Muscle layer of colon (tissue), 2 donors: Measurements from ENCODE around the gene GKAP1.

Experiments
- H3K27ac ChIP-seq: one replicate; pipeline ENCODE4 v1.7.0; 2013; ENCODE audit warnings: low read depth, mild to moderate bottlenecking, low read length, moderate library complexity
- H3K27me3 ChIP-seq, 2 donors: one replicate each; pipeline ENCODE4 v1.7.0; 2013; ENCODE audit warnings: low read length in 2 of 2, mild to moderate bottlenecking in 2 of 2; ENCODE audit not compliant: insufficient read depth in 2 of 2, control insufficient read depth in 1 of 2
- H3K36me3 ChIP-seq: one replicate; pipeline ENCODE4 v1.7.0; 2013; ENCODE audit warnings: mild to moderate bottlenecking, low read length; ENCODE audit not compliant: insufficient read depth
- H3K4me1 ChIP-seq: one replicate; pipeline ENCODE4 v1.7.0; 2013; ENCODE audit warnings: mild to moderate bottlenecking, low read length; ENCODE audit not compliant: insufficient read depth
- H3K4me3 ChIP-seq, 2 donors: one replicate each; pipeline ENCODE4 v1.7.0; 2013; ENCODE audit warnings: low read length in 2 of 2, low read depth in 1 of 2, mild to moderate bottlenecking in 1 of 2, moderate library complexity in 1 of 2
- H3K9ac ChIP-seq: one replicate; pipeline ENCODE4 v1.7.0; 2013; ENCODE audit warnings: low read length
- H3K9me3 ChIP-seq: one replicate; pipeline ENCODE4 v1.7.0; 2013; ENCODE audit warnings: mild to moderate bottlenecking, low read length
- donor health status: abdominal sarcoma.
- donor health status: Adenocarcinoma of cecum.

Gene GKAP1

DNA sequence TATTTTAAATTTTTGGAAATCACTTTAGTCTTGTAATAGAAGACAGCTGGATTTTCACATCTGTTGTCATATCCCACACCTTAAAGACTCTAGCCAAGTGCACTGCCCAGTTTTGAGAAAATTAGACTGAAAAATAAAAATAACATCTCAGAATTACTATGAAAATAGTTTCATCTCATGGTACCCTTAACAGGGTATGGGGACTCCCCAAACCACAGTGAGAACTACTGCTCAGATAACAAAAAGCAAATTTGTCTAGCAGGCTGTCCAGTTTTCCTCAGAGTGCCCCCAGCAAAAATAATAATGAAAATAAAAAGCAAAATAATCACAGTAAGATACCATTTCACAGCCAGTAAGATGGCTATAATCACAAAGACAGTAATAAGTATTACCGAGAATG is 116.3 kb downstream of the GKAP1 start:
- Histone ChIP-seq H3K9ac (no peak overlapping the region), H3K27ac (no peak overlapping the region), H3K36me3 (no peaks in the 10 kb centered on the region), H3K4me1 (peaks cover 35% of the 10 kb centered on the region), H3K27me3 (no peaks in the 10 kb centered on the region), H3K9me3 (no peaks in the 10 kb centered on the region), H3K4me3 (no peak overlapping the region)

GRCh38 chr9:83699615-83700014 is 118.0 kb downstream of the GKAP1 start:
- Histone ChIP-seq H3K4me1 (peaks cover 25% of the 10 kb centered on the region), H3K36me3 (no peaks in the 10 kb centered on the region), H3K27ac (no peak overlapping the region)

GRCh38 chr9:83698976-83699585 is 118.5 kb downstream of the GKAP1 start:
- Histone ChIP-seq H3K9me3 (no peaks in the 10 kb centered on the region), H3K27ac (no peak overlapping the region), H3K9ac (no peak overlapping the region), H3K4me3 (no peak overlapping the region), H3K36me3 (no peaks in the 10 kb centered on the region), H3K4me1 (peaks cover 30% of the 10 kb centered on the region), H3K27me3 (no peaks in the 10 kb centered on the region)

More at GRCh38 chr9:83699615-83700014, 118.0 kb downstream of the GKAP1 start:
- no peak overlapping the region for H3K4me3 ChIP-seq
- no peaks in the 10 kb centered on the region for H3K27me3 ChIP-seq
- no peaks in the 10 kb centered on the region for H3K9me3 ChIP-seq
- H3K9ac ChIP-seq = no peak overlapping the region

- Histone ChIP-seq H3K27ac (no peak overlapping the region), H3K4me1 (peaks cover 20% of the 10 kb centered on the region), H3K36me3 (no peaks in the 10 kb centered on the region), H3K4me3 (no peak overlapping the region), H3K9me3 (no peaks in the 10 kb centered on the region), H3K9ac (no peak overlapping the region), H3K27me3 (no peaks in the 10 kb centered on the region)
Observed at GRCh38 chr9:83691492-83691891, 126.1 kb downstream of the GKAP1 start.
